Endothelial cell (in vitro differentiated cells): ENCODE measurements around the gene KRTAP5-11. TPM values are rescaled to one million over a fixed set of nuclear protein-coding genes. Genes with fewer than 3 reads are reported as not detected.
A peak's percentile ranks its signal among the peaks of the same experiment; 100 is the strongest.
"Not testable (repeated sequence)": the region's sequence is repeated elsewhere in the genome, so short reads cannot be mapped to it uniquely, and the experiment has no call there.

ENCODE experiments used
- DNase-seq: peaks from one replicate; pipeline ENCODE4 v3.0.0; 2021; ENCODE audit warnings: low spot score
- H3K27ac Mint-ChIP-seq: one replicate; pipeline ENCODE4 v1.8.0; 2021; ENCODE audit warnings: mixed read lengths, inconsistent platforms; ENCODE audit not compliant: unreplicated experiment
- H3K27me3 Mint-ChIP-seq: one replicate; pipeline ENCODE4 v1.8.0; 2021; ENCODE audit warnings: mild to moderate bottlenecking, moderate library complexity, mixed read lengths, inconsistent platforms; ENCODE audit not compliant: unreplicated experiment
- H3K36me3 Mint-ChIP-seq: one replicate; pipeline ENCODE4 v1.8.0; 2021; ENCODE audit warnings: mild to moderate bottlenecking, low read depth, mixed read lengths, inconsistent platforms; ENCODE audit not compliant: unreplicated experiment
- H3K4me1 Mint-ChIP-seq: one replicate; pipeline ENCODE4 v1.8.0; 2021; ENCODE audit warnings: mild to moderate bottlenecking, mixed read lengths, inconsistent platforms; ENCODE audit not compliant: unreplicated experiment
- H3K4me3 Mint-ChIP-seq: one replicate; pipeline ENCODE4 v1.8.0; 2021; ENCODE audit warnings: mild to moderate bottlenecking, mixed read lengths, inconsistent platforms; ENCODE audit not compliant: unreplicated experiment
- H3K9me3 Mint-ChIP-seq: one replicate; pipeline ENCODE4 v1.8.0; 2021; ENCODE audit warnings: mixed read lengths, inconsistent platforms; ENCODE audit not compliant: unreplicated experiment
- total RNA-seq: library from RNA; stranded (reverse); fragmentation: NEBNext Ultra II Directional; extraction: Animal tissue kit (Norgen Biotek cat#: 25700); gene quantifications from one replicate; pipeline ENCODE4 v1.2.1, GENCODE V29; 2021; ENCODE audit not compliant: unreplicated experiment
- TF ChIP-seq, protein P1 (sequence below): fragments of 200-600 bp; sonication (generic); IDR thresholded peaks from one replicate; pipeline ENCODE4 v1.5.0; 2021; ENCODE audit warnings: antibody characterized with exemption; ENCODE audit not compliant: unreplicated experiment

Gene KRTAP5-11
- total RNA-seq, 1 donor from 2014 or later, result not detected

- not testable (repeated sequence) for H3K27ac Mint-ChIP-seq, DNase-seq, H3K4me1 Mint-ChIP-seq, H3K9me3 Mint-ChIP-seq, H3K4me3 Mint-ChIP-seq, H3K36me3 Mint-ChIP-seq
- H3K27me3 Mint-ChIP-seq, result peaks cover 14% of the 10 kb centered on the region
Observed at GRCh38 chr11:71607520-71608216, 25.0 kb upstream of the KRTAP5-11 start.

DNA sequence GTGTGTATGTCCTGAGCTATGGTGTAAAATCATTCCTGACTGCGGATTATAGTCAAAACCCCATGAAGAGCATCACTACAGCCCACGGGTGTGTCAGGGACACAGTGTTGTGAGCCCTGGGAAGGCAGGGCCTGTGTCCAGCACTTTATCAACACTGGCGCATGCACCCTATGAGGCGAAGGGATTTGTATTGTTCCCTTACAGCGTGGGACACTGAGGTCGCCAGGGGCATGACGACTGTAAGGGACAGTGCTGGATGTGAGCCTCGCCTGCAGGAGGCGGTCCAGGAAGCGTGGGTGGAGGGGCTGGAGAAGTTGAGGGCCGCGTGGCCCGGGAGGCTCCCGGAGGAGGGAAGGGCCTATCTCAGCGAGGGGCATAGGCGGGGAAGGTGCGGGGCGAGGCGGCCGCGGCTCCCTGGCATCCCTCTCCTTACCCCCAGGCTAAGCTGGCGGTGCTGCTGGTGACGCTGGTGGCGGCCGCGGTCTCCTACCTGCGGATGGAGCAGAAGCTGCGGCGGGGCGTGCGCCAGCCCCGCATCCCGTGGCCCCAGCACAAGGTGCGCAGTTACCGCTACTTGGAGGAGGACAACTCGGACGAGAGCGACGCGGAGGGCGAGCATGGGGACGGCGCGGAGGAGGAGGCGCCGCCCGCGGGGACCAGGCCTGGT is 24.3 kb upstream of the KRTAP5-11 start:
- not testable (repeated sequence) for H3K9me3 Mint-ChIP-seq, H3K4me1 Mint-ChIP-seq, DNase-seq, H3K27ac Mint-ChIP-seq, H3K36me3 Mint-ChIP-seq
- Mint-ChIP-seq H3K4me3 (peak overlapping the region; percentile 31), H3K27me3 (peaks cover 14% of the 10 kb centered on the region)

GRCh38 chr11:71604798-71605488 is 22.3 kb upstream of the KRTAP5-11 start:
- not testable (repeated sequence) for H3K9me3 Mint-ChIP-seq

GRCh38 chr11:71603221-71603620 is 20.5 kb upstream of the KRTAP5-11 start:
- H3K4me1 Mint-ChIP-seq, H3K9me3 Mint-ChIP-seq, H3K4me3 Mint-ChIP-seq, H3K36me3 Mint-ChIP-seq, H3K27ac Mint-ChIP-seq, DNase-seq: not testable (repeated sequence)
- peaks cover 13% of the 10 kb centered on the region for H3K27me3 Mint-ChIP-seq

More at GRCh38 chr11:71604798-71605488, 22.3 kb upstream of the KRTAP5-11 start:
- TF ChIP-seq, protein P1, sequence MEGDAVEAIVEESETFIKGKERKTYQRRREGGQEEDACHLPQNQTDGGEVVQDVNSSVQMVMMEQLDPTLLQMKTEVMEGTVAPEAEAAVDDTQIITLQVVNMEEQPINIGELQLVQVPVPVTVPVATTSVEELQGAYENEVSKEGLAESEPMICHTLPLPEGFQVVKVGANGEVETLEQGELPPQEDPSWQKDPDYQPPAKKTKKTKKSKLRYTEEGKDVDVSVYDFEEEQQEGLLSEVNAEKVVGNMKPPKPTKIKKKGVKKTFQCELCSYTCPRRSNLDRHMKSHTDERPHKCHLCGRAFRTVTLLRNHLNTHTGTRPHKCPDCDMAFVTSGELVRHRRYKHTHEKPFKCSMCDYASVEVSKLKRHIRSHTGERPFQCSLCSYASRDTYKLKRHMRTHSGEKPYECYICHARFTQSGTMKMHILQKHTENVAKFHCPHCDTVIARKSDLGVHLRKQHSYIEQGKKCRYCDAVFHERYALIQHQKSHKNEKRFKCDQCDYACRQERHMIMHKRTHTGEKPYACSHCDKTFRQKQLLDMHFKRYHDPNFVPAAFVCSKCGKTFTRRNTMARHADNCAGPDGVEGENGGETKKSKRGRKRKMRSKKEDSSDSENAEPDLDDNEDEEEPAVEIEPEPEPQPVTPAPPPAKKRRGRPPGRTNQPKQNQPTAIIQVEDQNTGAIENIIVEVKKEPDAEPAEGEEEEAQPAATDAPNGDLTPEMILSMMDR, result peak; percentile 54
- not testable (repeated sequence) for H3K36me3 Mint-ChIP-seq, H3K27ac Mint-ChIP-seq, H3K4me1 Mint-ChIP-seq, H3K4me3 Mint-ChIP-seq
- H3K27me3 Mint-ChIP-seq, result peaks cover 13% of the 10 kb centered on the region
- DNase-seq, result peak; percentile 34

DNA sequence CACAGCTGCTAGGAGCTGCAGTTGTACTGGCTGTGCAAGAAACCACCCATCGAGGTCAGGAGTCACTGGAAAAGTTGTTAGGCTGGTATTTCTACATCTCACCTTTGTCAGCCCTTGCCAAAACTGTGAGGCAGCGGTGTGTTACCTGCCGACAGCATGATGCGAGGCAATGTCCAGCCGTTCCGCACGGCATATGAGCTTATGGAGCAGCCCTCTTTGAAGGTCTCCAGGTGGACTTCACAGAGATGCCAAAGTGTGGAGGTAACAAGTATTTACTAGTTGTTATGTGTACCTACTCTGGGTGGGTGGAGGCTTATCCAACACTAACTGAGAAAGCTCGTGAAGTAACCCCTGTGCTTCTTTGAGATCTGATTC is 6.9 kb upstream of the KRTAP5-11 start:
- not testable (repeated sequence) for H3K36me3 Mint-ChIP-seq, H3K4me3 Mint-ChIP-seq, H3K4me1 Mint-ChIP-seq

DNA sequence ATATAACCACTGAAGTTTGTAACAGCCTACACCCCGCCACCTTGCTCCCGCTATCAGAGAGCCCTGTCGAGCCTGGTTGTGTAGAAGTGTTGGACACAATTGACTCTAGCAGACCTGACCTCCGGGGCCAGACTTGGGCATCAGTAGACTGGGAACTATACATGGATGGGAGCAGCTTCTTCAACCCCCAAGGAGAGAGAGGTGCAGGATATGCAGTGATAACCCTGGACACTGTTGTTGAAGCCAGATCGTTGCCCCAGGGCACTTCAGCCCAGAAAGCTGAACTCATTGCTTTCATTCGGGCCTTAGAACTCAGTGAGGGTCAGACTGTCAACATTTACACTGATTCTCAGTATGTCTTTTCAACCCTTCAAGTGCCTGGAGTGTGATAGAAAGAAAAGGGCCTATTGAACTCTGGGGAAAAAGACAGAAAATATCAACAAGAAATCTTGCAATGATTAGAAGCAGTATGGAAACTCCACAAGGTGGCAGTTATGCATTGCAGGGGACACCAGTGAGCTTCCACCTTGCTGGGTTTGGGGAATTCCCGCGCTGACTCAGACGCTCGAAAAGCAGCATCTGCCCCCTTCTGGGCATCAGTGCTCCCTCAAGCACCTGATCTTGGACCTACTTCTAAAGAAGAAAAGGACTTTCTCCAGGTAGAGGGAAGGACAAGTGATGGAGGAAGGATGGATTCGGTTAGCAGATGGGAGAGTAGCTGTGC is 6.3 kb upstream of the KRTAP5-11 start:
- H3K27me3 Mint-ChIP-seq, DNase-seq, H3K9me3 Mint-ChIP-seq, H3K36me3 Mint-ChIP-seq, H3K4me1 Mint-ChIP-seq, H3K4me3 Mint-ChIP-seq, H3K27ac Mint-ChIP-seq: not testable (repeated sequence)

More for the DNA sequence above, 6.9 kb upstream of the KRTAP5-11 start:
- not testable (repeated sequence) for H3K9me3 Mint-ChIP-seq, DNase-seq, H3K27me3 Mint-ChIP-seq, H3K27ac Mint-ChIP-seq

- DNase-seq, H3K9me3 Mint-ChIP-seq, H3K4me3 Mint-ChIP-seq, H3K36me3 Mint-ChIP-seq, H3K27ac Mint-ChIP-seq, H3K27me3 Mint-ChIP-seq, H3K4me1 Mint-ChIP-seq: not testable (repeated sequence)
Observed at GRCh38 chr11:71588314-71588713, 5.6 kb upstream of the KRTAP5-11 start.

DNA sequence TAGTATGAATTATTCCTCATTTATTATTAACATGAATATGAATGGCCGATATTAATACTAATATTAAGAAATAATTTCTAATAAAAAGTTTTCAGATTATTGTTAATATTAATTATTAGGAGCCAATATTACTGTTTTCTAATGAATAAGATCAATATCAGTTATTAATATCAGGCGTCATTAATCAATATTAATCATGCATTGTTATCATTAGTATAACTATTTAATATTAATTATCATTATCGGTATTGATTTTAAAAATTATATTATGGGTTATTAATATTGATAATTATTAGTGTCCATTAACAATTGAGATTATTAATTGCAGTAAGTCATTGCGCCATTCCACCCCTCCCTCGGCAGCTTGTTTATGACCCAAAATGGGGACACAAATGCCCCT is 3.0 kb upstream of the KRTAP5-11 start:
- H3K4me1 Mint-ChIP-seq, result peaks cover 14% of the 10 kb centered on the region
- not testable (repeated sequence) for H3K9me3 Mint-ChIP-seq, H3K36me3 Mint-ChIP-seq, H3K27ac Mint-ChIP-seq, H3K4me3 Mint-ChIP-seq, H3K27me3 Mint-ChIP-seq, DNase-seq

- H3K36me3 Mint-ChIP-seq, H3K4me3 Mint-ChIP-seq, H3K27me3 Mint-ChIP-seq, DNase-seq, H3K9me3 Mint-ChIP-seq, H3K27ac Mint-ChIP-seq: not testable (repeated sequence)
- H3K4me1 Mint-ChIP-seq, result peaks cover 25% of the 10 kb centered on the region
Observed at GRCh38 chr11:71582969-71583368, 294 bp upstream of the KRTAP5-11 start.
